ENCODE data around the gene KNSTRN.
A peak's percentile ranks its signal among the peaks of the same experiment; 100 is the strongest.

KNSTRN gene, protein sequence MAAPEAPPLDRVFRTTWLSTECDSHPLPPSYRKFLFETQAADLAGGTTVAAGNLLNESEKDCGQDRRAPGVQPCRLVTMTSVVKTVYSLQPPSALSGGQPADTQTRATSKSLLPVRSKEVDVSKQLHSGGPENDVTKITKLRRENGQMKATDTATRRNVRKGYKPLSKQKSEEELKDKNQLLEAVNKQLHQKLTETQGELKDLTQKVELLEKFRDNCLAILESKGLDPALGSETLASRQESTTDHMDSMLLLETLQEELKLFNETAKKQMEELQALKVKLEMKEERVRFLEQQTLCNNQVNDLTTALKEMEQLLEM

DNA sequence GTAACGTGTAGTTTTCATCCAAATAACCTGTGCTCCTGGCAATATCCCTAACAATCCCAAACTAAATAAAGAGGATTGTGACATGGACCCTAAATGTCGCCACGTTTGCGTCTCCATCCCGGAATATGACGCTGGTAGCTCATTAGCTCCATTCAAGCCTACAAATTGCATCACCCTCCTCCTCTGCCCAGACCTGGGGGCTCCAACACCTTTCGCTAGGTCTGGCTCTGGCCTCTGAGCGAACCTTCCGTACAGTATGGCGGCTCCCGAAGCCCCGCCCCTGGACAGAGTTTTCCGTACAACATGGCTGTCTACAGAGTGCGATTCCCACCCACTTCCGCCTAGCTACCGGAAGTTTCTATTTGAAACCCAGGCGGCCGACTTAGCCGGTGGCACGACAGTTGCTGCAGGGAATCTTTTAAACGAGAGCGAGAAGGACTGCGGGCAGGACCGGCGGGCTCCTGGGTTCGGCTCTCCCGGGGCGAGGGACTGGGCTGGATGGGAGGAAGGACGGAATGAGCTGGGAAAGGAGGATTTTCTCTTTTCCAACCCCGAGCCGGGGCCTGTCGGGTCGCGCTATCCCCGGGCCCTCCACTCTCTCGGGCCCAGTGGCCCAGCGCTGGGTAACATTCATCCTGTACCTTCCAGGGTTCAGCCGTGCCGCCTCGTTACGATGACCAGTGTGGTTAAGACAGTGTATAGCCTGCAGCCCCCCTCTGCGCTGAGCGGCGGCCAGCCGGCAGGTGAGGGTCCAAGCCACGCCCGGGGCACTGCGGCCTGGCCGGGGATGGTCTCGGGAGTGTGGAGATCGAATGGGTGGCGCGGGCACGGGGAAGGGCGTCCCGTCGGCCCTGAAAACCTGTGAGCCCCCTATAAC, at the start of gene KNSTRN:
KNSTRN (plus strand) TSS at position 142 of the 877 bp plus-strand sequence; CDS start at position 257, 115 bp downstream.
- Histone ChIP-seq H3K9me3 (ENCODE audit: insufficient read depth, low read length) (no peaks in the 10 kb centered on the region), H3K27ac (ENCODE audit: low read length) (peak within 1 kb of the TSS; percentile 54), H3K36me3 (replicated peaks; ENCODE audit: low read depth, low read length) (peaks cover 36% of the 10 kb centered on the region)

DNA sequence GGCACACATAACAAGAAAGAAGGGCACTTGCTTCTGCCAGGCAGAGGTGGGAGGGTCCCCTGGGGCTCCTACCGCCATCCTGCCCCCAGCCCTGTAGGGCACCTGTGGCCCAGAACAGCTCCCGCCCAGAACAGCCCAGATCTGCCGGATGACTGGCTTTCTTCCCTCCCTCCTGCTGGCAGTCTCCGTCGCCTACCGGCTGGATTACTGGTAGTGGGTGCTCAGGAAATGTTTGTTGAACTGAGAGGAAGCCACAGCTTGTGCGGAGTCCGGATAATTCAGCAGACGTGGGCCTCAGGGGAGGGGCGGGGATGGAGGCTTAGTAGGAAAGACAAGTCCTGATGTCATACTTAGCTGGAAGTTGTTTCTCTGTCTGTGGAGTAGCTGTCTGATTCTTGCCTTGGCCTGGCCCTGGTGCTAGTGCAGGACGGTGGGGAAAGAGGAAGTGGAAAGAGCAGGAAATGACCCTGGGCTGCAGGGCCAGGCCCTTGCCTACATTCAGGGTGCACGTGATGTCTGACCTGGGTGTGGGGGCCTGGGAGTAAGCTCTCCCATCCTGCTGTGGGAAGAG, 48.5 kb upstream of the KNSTRN start:
- Histone ChIP-seq H2AFZ (ENCODE audit: low read depth, low read length) (peak overlapping the region; percentile 66; the same call in 1 of the 2 replicates), H3K4me3 (ENCODE audit: low read length) (0 out of 2 replicates have a peak overlapping the region, but pooled peaks have one; percentile 18), H3K9me3 (ENCODE audit: insufficient read depth, low read length) (no peaks in the 10 kb centered on the region), H4K20me1 (ENCODE audit: insufficient read depth, low read length) (no peaks in the 10 kb centered on the region), H3K4me1 (ENCODE audit: low read length) (peaks cover 36% of the 10 kb centered on the region), H3K27me3 (ENCODE audit: low read depth, low read length) (no peaks in the 10 kb centered on the region), H3K9ac (ENCODE audit: low read length) (no peak overlapping the region), H3K27ac (ENCODE audit: low read length) (no peak overlapping the region), H3K36me3 (replicated peaks; ENCODE audit: low read depth, low read length) (peaks cover 9% of the 10 kb centered on the region), H3K4me2 (ENCODE audit: low read length) (peak overlapping the region; percentile 39), H3K79me2 (ENCODE audit: low read length) (no peaks in the 10 kb centered on the region)
- TF ChIP-seq, protein P1, sequence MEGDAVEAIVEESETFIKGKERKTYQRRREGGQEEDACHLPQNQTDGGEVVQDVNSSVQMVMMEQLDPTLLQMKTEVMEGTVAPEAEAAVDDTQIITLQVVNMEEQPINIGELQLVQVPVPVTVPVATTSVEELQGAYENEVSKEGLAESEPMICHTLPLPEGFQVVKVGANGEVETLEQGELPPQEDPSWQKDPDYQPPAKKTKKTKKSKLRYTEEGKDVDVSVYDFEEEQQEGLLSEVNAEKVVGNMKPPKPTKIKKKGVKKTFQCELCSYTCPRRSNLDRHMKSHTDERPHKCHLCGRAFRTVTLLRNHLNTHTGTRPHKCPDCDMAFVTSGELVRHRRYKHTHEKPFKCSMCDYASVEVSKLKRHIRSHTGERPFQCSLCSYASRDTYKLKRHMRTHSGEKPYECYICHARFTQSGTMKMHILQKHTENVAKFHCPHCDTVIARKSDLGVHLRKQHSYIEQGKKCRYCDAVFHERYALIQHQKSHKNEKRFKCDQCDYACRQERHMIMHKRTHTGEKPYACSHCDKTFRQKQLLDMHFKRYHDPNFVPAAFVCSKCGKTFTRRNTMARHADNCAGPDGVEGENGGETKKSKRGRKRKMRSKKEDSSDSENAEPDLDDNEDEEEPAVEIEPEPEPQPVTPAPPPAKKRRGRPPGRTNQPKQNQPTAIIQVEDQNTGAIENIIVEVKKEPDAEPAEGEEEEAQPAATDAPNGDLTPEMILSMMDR (IDR thresholded peaks at IDR 0.05; ENCODE audit: low read depth, low read length): no peak
- TF ChIP-seq EZH2phosphoT487 (IDR thresholded peaks at IDR 0.05; ENCODE audit: low read depth): no peak

More for the DNA sequence above, at the start of gene KNSTRN:
- H4K20me1 ChIP-seq (ENCODE audit: insufficient read depth, low read length): 0 out of 2 replicates have a peak, but pooled peaks cover 5% of the 10 kb centered on the region
- peak within 1 kb of the TSS; percentile 94 for H3K4me2 ChIP-seq (ENCODE audit: low read length)
- peaks cover 8% of the 10 kb centered on the region; the same call in 1 of the 2 replicates for H3K4me1 ChIP-seq (ENCODE audit: low read length)
- H3K4me3 ChIP-seq (ENCODE audit: low read length): peak within 1 kb of the TSS; percentile 91
- TF ChIP-seq, protein P1 (IDR thresholded peaks at IDR 0.05; ENCODE audit: low read depth, low read length): no peak
- TF ChIP-seq EZH2phosphoT487 (IDR thresholded peaks at IDR 0.05; ENCODE audit: low read depth): no peak
- peaks cover 31% of the 10 kb centered on the region for H3K79me2 ChIP-seq (ENCODE audit: low read length)
- H2AFZ ChIP-seq (ENCODE audit: low read depth, low read length): peak within 1 kb of the TSS; percentile 98
- no peaks in the 10 kb centered on the region for H3K27me3 ChIP-seq (ENCODE audit: low read depth, low read length)
- peak within 1 kb of the TSS; percentile 89 for H3K9ac ChIP-seq (ENCODE audit: low read length)

DNA sequence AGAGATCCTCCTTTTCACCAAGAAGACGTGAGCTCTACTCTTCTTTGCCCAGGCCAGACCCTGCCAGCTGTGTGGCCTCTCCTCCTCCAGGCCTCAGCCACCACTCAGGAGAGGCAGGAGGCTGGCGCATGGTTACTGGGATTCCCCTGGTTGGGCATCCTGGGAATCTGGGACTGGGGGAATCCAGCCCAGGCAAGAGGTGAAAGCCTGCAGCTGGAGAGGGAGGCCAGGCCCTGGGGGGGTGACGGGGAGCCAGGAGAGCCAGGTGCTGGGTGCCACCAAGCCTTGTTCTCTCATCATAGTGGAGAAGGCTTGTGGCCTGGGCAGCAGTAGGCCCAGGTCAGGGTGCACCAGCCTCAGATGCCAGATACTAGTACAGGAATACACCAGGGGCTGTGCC, 48.0 kb upstream of the KNSTRN start:
- no peaks in the 10 kb centered on the region for H3K79me2 ChIP-seq (ENCODE audit: low read length)
- peaks cover 6% of the 10 kb centered on the region for H3K36me3 ChIP-seq (replicated peaks; ENCODE audit: low read depth, low read length)
- H3K4me1 ChIP-seq (ENCODE audit: low read length): peaks cover 36% of the 10 kb centered on the region
- H2AFZ ChIP-seq (ENCODE audit: low read depth, low read length): peak overlapping the region; percentile 66; the same call in 1 of the 2 replicates
- no peaks in the 10 kb centered on the region for H3K27me3 ChIP-seq (ENCODE audit: low read depth, low read length)
- H3K9ac ChIP-seq (ENCODE audit: low read length): no peak overlapping the region
- no peaks in the 10 kb centered on the region for H4K20me1 ChIP-seq (ENCODE audit: insufficient read depth, low read length)
- no peaks in the 10 kb centered on the region for H3K9me3 ChIP-seq (ENCODE audit: insufficient read depth, low read length)
- H3K4me3 ChIP-seq (ENCODE audit: low read length): no peak overlapping the region
- no peak overlapping the region for H3K27ac ChIP-seq (ENCODE audit: low read length)
- no peak overlapping the region for H3K4me2 ChIP-seq (ENCODE audit: low read length)
- TF ChIP-seq, protein P1 (IDR thresholded peaks at IDR 0.05; ENCODE audit: low read depth, low read length): no peak
- TF ChIP-seq EZH2phosphoT487 (IDR thresholded peaks at IDR 0.05; ENCODE audit: low read depth): no peak

Data from OCI-LY3 (cell line).